IPS-NIHi7 (cell line): Measurements from ENCODE around the gene CD226.
"Not testable (repeated sequence)": the region's sequence is repeated elsewhere in the genome, so short reads cannot be mapped to it uniquely, and the experiment has no call there.

Experiments used
- DNase-seq: peaks from one replicate; pipeline ENCODE4 v3.0.0; 2012; ENCODE audit warnings: mixed read lengths; ENCODE audit errors: extremely low spot score

Gene CD226

GRCh38 chr18:69872661-69873060 lies 75.0 kb downstream of the CD226 start:
- no peak for DNase-seq

- no peak for DNase-seq
These were observed 76.3 kb downstream of the CD226 start for GRCh38 chr18:69871363-69871762.

- no peak for DNase-seq
These were observed 76.9 kb downstream of the CD226 start for GRCh38 chr18:69870736-69871135.

- no peak for DNase-seq
These were observed 81.5 kb downstream of the CD226 start for GRCh38 chr18:69866212-69866611.

GRCh38 chr18:69865776-69866175 lies 81.9 kb downstream of the CD226 start:
- no peak for DNase-seq

- not testable (repeated sequence) for DNase-seq
These were observed 82.9 kb downstream of the CD226 start for GRCh38 chr18:69864802-69865201.

GRCh38 chr18:69858897-69859296 lies 88.8 kb downstream of the CD226 start:
- DNase-seq = no peak

GRCh38 chr18:69854455-69854854 lies 93.2 kb downstream of the CD226 start:
- peak; percentile 33 for DNase-seq

GRCh38 chr18:69853051-69853450 lies 94.6 kb downstream of the CD226 start:
- DNase-seq = no peak

- DNase-seq = peak; percentile 19
These were observed 101.8 kb downstream of the CD226 start for GRCh38 chr18:69845593-69846506.

- no peak for DNase-seq
These were observed 103.0 kb downstream of the CD226 start for GRCh38 chr18:69844656-69845055.

- no peak for DNase-seq
These were observed 104.7 kb downstream of the CD226 start for GRCh38 chr18:69843015-69843414.

GRCh38 chr18:69841117-69841516 lies 106.6 kb downstream of the CD226 start:
- DNase-seq = no peak

- DNase-seq = no peak
These were observed 107.2 kb downstream of the CD226 start for GRCh38 chr18:69840445-69840844.

GRCh38 chr18:69840001-69840400 lies 107.7 kb downstream of the CD226 start:
- no peak for DNase-seq

- no peak for DNase-seq
These were observed 108.2 kb downstream of the CD226 start for GRCh38 chr18:69839497-69839896.

- peak; percentile 41 for DNase-seq
These were observed 108.9 kb downstream of the CD226 start for GRCh38 chr18:69838620-69839411.

- DNase-seq = no peak
These were observed 109.7 kb downstream of the CD226 start for GRCh38 chr18:69838003-69838402.

- not testable (repeated sequence) for DNase-seq
These were observed 112.7 kb downstream of the CD226 start for GRCh38 chr18:69834980-69835379.

- DNase-seq = no peak
These were observed 117.5 kb downstream of the CD226 start for GRCh38 chr18:69830189-69830588.

- no peak for DNase-seq
These were observed 127.1 kb downstream of the CD226 start for GRCh38 chr18:69820538-69820937.

GRCh38 chr18:69819460-69819859 lies 128.2 kb downstream of the CD226 start:
- DNase-seq = no peak
